Fibroblast of the conjunctiva (primary cell): Measurements from ENCODE around the gene FGD4.

ENCODE experiments used
- DNase-seq: peaks from one replicate; pipeline ENCODE4 v3.0.0-alpha.2; 2010; ENCODE audit warnings: low read depth

The FGD4 gene

GRCh38 chr12:32407795-32408194 lies 8.4 kb downstream of the FGD4 start:
- DNase-seq, result no peak

GRCh38 chr12:32413412-32413811 lies 14.1 kb downstream of the FGD4 start:
- DNase-seq, result no peak

GRCh38 chr12:32418221-32418620 lies 18.9 kb downstream of the FGD4 start:
- no peak for DNase-seq

- DNase-seq, result no peak
Measured at GRCh38 chr12:32418903-32419519, 19.7 kb downstream of the FGD4 start.

GRCh38 chr12:32419520-32419960 lies 20.2 kb downstream of the FGD4 start:
- DNase-seq, result no peak

- DNase-seq, result no peak
Measured at GRCh38 chr12:32420356-32420755, 21.0 kb downstream of the FGD4 start.

GRCh38 chr12:32423559-32423958 lies 24.2 kb downstream of the FGD4 start:
- no peak for DNase-seq

- DNase-seq, result no peak
Measured at GRCh38 chr12:32431025-32431424, 31.7 kb downstream of the FGD4 start.

GRCh38 chr12:32435921-32436705 lies 36.8 kb downstream of the FGD4 start:
- DNase-seq, result no peak

GRCh38 chr12:32437095-32437515 lies 37.7 kb downstream of the FGD4 start:
- DNase-seq, result peak; percentile 67

- no peak for DNase-seq
Measured at GRCh38 chr12:32440120-32440865, 40.9 kb downstream of the FGD4 start.

- no peak for DNase-seq
Measured at GRCh38 chr12:32443491-32443890, 44.1 kb downstream of the FGD4 start.

GRCh38 chr12:32444895-32445294 lies 45.5 kb downstream of the FGD4 start:
- DNase-seq, result no peak

GRCh38 chr12:32445356-32445755 lies 46.0 kb downstream of the FGD4 start:
- no peak for DNase-seq

- DNase-seq, result no peak
Measured at GRCh38 chr12:32446316-32447119, 47.2 kb downstream of the FGD4 start.

- DNase-seq, result no peak
Measured at GRCh38 chr12:32448586-32448985, 49.2 kb downstream of the FGD4 start.

- DNase-seq, result no peak
Measured at GRCh38 chr12:32450363-32450762, 51.0 kb downstream of the FGD4 start.

- DNase-seq, result no peak
Measured at GRCh38 chr12:32450768-32451167, 51.4 kb downstream of the FGD4 start.

GRCh38 chr12:32451816-32452215 lies 52.5 kb downstream of the FGD4 start:
- no peak for DNase-seq

- peak; percentile 38 for DNase-seq
Measured at GRCh38 chr12:32454075-32454474, 54.7 kb downstream of the FGD4 start.

GRCh38 chr12:32454866-32455265 lies 55.5 kb downstream of the FGD4 start:
- DNase-seq, result no peak

- DNase-seq, result peak; percentile 68
Measured at GRCh38 chr12:32455607-32456071, 56.3 kb downstream of the FGD4 start.
